Mesenchymal stem cell (in vitro differentiated cells and primary cell): ENCODE measurements around the gene PGM1.

Source experiments
- DNase-seq: peaks from one replicate; pipeline ENCODE4 v3.0.0-alpha.2; 2013
- H2AFZ ChIP-seq: one replicate; pipeline ENCODE4 v1.6.1; 2013; ENCODE audit warnings: low read depth, mild to moderate bottlenecking, control low read depth, inconsistent platforms, low read length, moderate library complexity
- H2AK5ac ChIP-seq: 2 replicates; pipeline ENCODE4 v1.6.1; 2013; ENCODE audit warnings: low read length, moderate library complexity, mild to moderate bottlenecking, inconsistent platforms; ENCODE audit not compliant: severe bottlenecking
- H2BK120ac ChIP-seq: one replicate; pipeline ENCODE4 v1.6.1; 2013; ENCODE audit warnings: low read depth, mild to moderate bottlenecking, inconsistent platforms, low read length, moderate library complexity
- H2BK12ac ChIP-seq, 2 experiments: one replicate each; pipeline ENCODE4 v1.6.1; 2013; ENCODE audit warnings: inconsistent platforms in 2 of 2, low read length in 2 of 2, mild to moderate bottlenecking in 2 of 2, moderate library complexity in 2 of 2, control low read depth in 1 of 2
- H2BK15ac ChIP-seq: one replicate; pipeline ENCODE4 v1.6.1; 2013; ENCODE audit warnings: mild to moderate bottlenecking, low read depth, inconsistent platforms; ENCODE audit not compliant: poor library complexity, severe bottlenecking
- H2BK5ac ChIP-seq: 2 replicates; pipeline ENCODE4 v1.6.1; 2013; ENCODE audit warnings: low read depth, mild to moderate bottlenecking, low read length, control low read depth, inconsistent platforms; ENCODE audit not compliant: poor library complexity, severe bottlenecking
- H3K14ac ChIP-seq, 2 experiments: one replicate each; pipeline ENCODE4 v1.6.1; 2013; ENCODE audit warnings: inconsistent platforms in 2 of 2, low read length in 2 of 2, control low read depth in 1 of 2, mild to moderate bottlenecking in 1 of 2, moderate library complexity in 1 of 2
- H3K18ac ChIP-seq, 2 experiments: one replicate each; pipeline ENCODE4 v1.6.1; 2013; ENCODE audit warnings: inconsistent platforms in 2 of 2, low read length in 2 of 2, control low read depth in 1 of 2, low read depth in 1 of 2, mild to moderate bottlenecking in 1 of 2
- H3K23ac ChIP-seq, 2 experiments: one replicate each; pipeline ENCODE4 v1.6.1; 2013; ENCODE audit warnings: inconsistent platforms in 2 of 2, low read length in 2 of 2, mild to moderate bottlenecking in 2 of 2, moderate library complexity in 2 of 2, control low read depth in 1 of 2
- H3K27ac ChIP-seq: 2 replicates; pipeline ENCODE4 v1.5.1; 2013; ENCODE audit warnings: mild to moderate bottlenecking, moderate library complexity, low read length, control low read depth, inconsistent platforms; ENCODE audit not compliant: poor library complexity, severe bottlenecking
- H3K27me3 ChIP-seq, 2 experiments: 2 replicates each; pipeline versions ENCODE4 v1.6.1 to v1.7.0; 2013; ENCODE audit warnings: low read length in 2 of 2, mild to moderate bottlenecking in 2 of 2, moderate library complexity in 2 of 2, control low read depth in 1 of 2, inconsistent platforms in 1 of 2; ENCODE audit not compliant: control insufficient read depth in 1 of 2, insufficient read depth in 1 of 2
- H3K36me3 ChIP-seq, 2 experiments: 2 replicates each; pipeline versions ENCODE4 v1.6.1 to v1.7.0; 2013; ENCODE audit warnings: low read length in 2 of 2, control low read depth in 1 of 2, inconsistent platforms in 1 of 2, low read depth in 1 of 2, mild to moderate bottlenecking in 1 of 2; ENCODE audit not compliant: insufficient read depth in 2 of 2, control insufficient read depth in 1 of 2
- H3K4ac ChIP-seq, 2 experiments: one replicate each; pipeline ENCODE4 v1.6.1; 2013; ENCODE audit warnings: inconsistent platforms in 2 of 2, low read length in 2 of 2, mild to moderate bottlenecking in 2 of 2, moderate library complexity in 2 of 2, control low read depth in 1 of 2, low read depth in 1 of 2
- H3K4me1 ChIP-seq: 2 replicates; pipeline ENCODE4 v1.6.1; 2013; ENCODE audit warnings: low read depth, low read length, control low read depth; ENCODE audit not compliant: control insufficient read depth, insufficient read depth
- H3K4me2 ChIP-seq: 2 replicates; pipeline ENCODE4 v1.6.1; 2013; ENCODE audit warnings: low read length, mild to moderate bottlenecking, inconsistent platforms; ENCODE audit not compliant: poor library complexity, severe bottlenecking
- H3K4me3 ChIP-seq, 2 experiments: 2 replicates each; pipeline versions ENCODE4 v1.5.1 to v1.7.0; 2013; ENCODE audit warnings: low read length in 2 of 2, mild to moderate bottlenecking in 2 of 2, control low read depth in 1 of 2, low read depth in 1 of 2; ENCODE audit not compliant: insufficient read depth in 1 of 2
- H3K79me1 ChIP-seq: replicated peaks from 2 replicates; pipeline ENCODE4 v1.6.1; 2013; ENCODE audit warnings: mild to moderate bottlenecking, control low read depth, low read length, inconsistent platforms; ENCODE audit not compliant: poor library complexity, severe bottlenecking
- H3K9ac ChIP-seq: 2 replicates; pipeline ENCODE4 v1.7.0; 2013; ENCODE audit warnings: mild to moderate bottlenecking, low read length, moderate library complexity
- H3K9me3 ChIP-seq: 2 replicates; pipeline ENCODE4 v1.7.0; 2013; ENCODE audit warnings: mild to moderate bottlenecking, low read length; ENCODE audit not compliant: control insufficient read depth
- H4K8ac ChIP-seq: one replicate; pipeline ENCODE4 v1.6.1; 2013; ENCODE audit warnings: inconsistent platforms, mild to moderate bottlenecking, low read length, moderate library complexity
- H4K91ac ChIP-seq: one replicate; pipeline ENCODE4 v1.6.1; 2013; ENCODE audit warnings: mild to moderate bottlenecking, low read length, inconsistent platforms
- WGBS: methylation state at CpG from one replicate; pipeline ENCODE4 v1.1.7; 2013; ENCODE audit warnings: mixed read lengths; 5-methylcytosine and 5-hydroxymethylcytosine counted together

The PGM1 gene

DNA sequence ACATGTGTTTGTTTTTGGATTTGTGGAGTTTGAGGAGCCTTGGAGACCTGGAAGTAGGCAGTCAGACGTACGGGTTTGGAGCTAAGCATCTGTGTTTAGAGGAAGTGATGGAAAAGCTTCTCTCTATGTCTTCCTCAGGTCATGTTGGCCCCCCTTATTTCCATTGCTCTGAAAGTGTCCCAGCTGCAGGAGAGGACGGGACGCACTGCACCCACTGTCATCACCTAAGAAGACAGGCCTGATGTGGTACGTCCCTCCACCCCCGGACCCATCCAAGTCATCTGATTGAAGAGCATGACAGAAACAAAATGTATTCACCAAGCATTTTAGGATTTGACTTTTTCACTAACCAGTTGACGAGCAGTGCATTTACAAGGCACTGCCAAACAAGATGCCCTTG is 66.2 kb downstream of the PGM1 start:
- Histone ChIP-seq H3K4me1 (peaks cover 14% of the 10 kb centered on the region), H2AFZ (no peak overlapping the region), H3K36me3 (peaks cover 15 to 50% of the 10 kb centered on the region in 2 experiments), H3K27me3 (no peaks in the 10 kb centered on the region), H3K27ac (no peak overlapping the region), H3K79me1 (no peaks in the 10 kb centered on the region), H3K4me3 (no peak overlapping the region), H2BK15ac (no peak overlapping the region), H2BK120ac (no peak overlapping the region), H3K14ac (no peak overlapping the region), H3K18ac (no peak overlapping the region), H2BK12ac (no peak overlapping the region), H4K8ac (no peak overlapping the region), H3K9ac (no peak overlapping the region), H2AK5ac (no peak overlapping the region), H2BK5ac (no peak overlapping the region), H3K4ac (no peak overlapping the region), H3K23ac (no peak overlapping the region), H4K91ac (no peak overlapping the region), H3K4me2 (no peak overlapping the region), H3K9me3 (no peaks in the 10 kb centered on the region)
- 98% methylated on average over 7 of the region's 7 CpGs for WGBS
- no peak for DNase-seq

GRCh38 chr1:63662056-63662836 is 69.0 kb downstream of the PGM1 start:
- H3K4me3 ChIP-seq = peak overlapping the region in 1 of 2 experiments; percentile 61
- H3K18ac ChIP-seq = peak overlapping the region in 1 of 2 experiments; percentile 37
- peak overlapping the region; percentile 79 for H3K9ac ChIP-seq
- H3K14ac ChIP-seq = peak overlapping the region in 1 of 2 experiments; percentile 27
- H2AK5ac ChIP-seq = peak overlapping the region; percentile 96
- peaks cover 14% of the 10 kb centered on the region for H3K4me1 ChIP-seq
- H3K4me2 ChIP-seq = no peak overlapping the region
- no peak overlapping the region for H3K4ac ChIP-seq
- peak; percentile 12 for DNase-seq
- H2BK5ac ChIP-seq = peak overlapping the region; percentile 58
- H4K91ac ChIP-seq = no peak overlapping the region
- no peaks in the 10 kb centered on the region for H3K79me1 ChIP-seq
- H4K8ac ChIP-seq = peak overlapping the region; percentile 2
- no peak overlapping the region for H2AFZ ChIP-seq
- H3K27ac ChIP-seq = peak overlapping the region; percentile 94
- no peaks in the 10 kb centered on the region for H3K9me3 ChIP-seq
- 77% methylated on average over 7 of the region's 10 CpGs for WGBS
- H2BK15ac ChIP-seq = no peak overlapping the region
- H2BK120ac ChIP-seq = no peak overlapping the region
- peaks cover 7 to 28% of the 10 kb centered on the region in 2 experiments for H3K36me3 ChIP-seq
- H3K27me3 ChIP-seq = no peaks in the 10 kb centered on the region
- no peak overlapping the region for H3K23ac ChIP-seq
- H2BK12ac ChIP-seq = no peak overlapping the region

DNA sequence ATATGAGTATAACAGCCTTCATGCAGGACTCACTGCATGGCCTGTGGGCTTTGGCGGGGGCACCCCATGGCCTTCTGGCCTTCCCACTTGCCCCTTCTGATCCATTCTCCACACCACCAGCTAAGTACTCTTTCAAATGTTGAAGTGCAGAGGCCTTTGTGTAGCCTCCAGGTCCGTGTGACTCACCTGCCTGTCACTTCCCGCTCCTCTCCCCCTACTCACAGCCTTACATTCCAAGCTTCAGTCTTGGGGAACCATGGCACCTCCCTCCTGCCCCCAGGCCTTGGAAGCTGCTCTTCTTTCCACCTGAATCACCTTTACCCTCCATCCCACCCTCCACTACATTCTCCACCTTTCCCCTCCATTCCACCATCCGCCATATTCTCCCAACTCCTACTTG is 69.6 kb downstream of the PGM1 start:
- no peak overlapping the region for H3K18ac ChIP-seq
- H3K4me3 ChIP-seq = peak overlapping the region in 1 of 2 experiments; percentile 61
- WGBS = 83% methylated on average over 4 of the region's 4 CpGs

GRCh38 chr1:63663301-63663700 is 70.1 kb downstream of the PGM1 start:
- H3K4me2 ChIP-seq = peak overlapping the region; percentile 12
- no peak overlapping the region for H2BK15ac ChIP-seq
- H3K18ac ChIP-seq = no peak overlapping the region
- H2BK120ac ChIP-seq = no peak overlapping the region
- H3K4ac ChIP-seq = no peak overlapping the region
- WGBS = 91% methylated on average over 3 of the region's 3 CpGs
- no peak overlapping the region for H3K23ac ChIP-seq
- H3K36me3 ChIP-seq = peaks cover 5 to 19% of the 10 kb centered on the region in 2 experiments
- no peak overlapping the region for H3K14ac ChIP-seq
- H2BK12ac ChIP-seq = no peak overlapping the region
- DNase-seq = no peak
- H3K27me3 ChIP-seq = no peaks in the 10 kb centered on the region
- H3K4me1 ChIP-seq = peaks cover 14% of the 10 kb centered on the region
- H2AFZ ChIP-seq = no peak overlapping the region
- H2BK5ac ChIP-seq = no peak overlapping the region
- H3K9ac ChIP-seq = no peak overlapping the region
- H3K9me3 ChIP-seq = no peaks in the 10 kb centered on the region
- no peak overlapping the region for H4K8ac ChIP-seq
- H4K91ac ChIP-seq = no peak overlapping the region
- H3K27ac ChIP-seq = peak overlapping the region; percentile 94
- H3K79me1 ChIP-seq = no peaks in the 10 kb centered on the region
- no peak overlapping the region for H3K4me3 ChIP-seq
- H2AK5ac ChIP-seq = peak overlapping the region; percentile 85

More for the DNA sequence above, 69.6 kb downstream of the PGM1 start:
- Histone ChIP-seq H2BK15ac (no peak overlapping the region), H2BK5ac (peak overlapping the region; percentile 58), H2AK5ac (peak overlapping the region; percentile 96), H3K23ac (no peak overlapping the region), H3K9ac (peak overlapping the region; percentile 79), H3K4ac (no peak overlapping the region), H3K79me1 (no peaks in the 10 kb centered on the region), H4K91ac (no peak overlapping the region), H4K8ac (no peak overlapping the region), H2AFZ (no peak overlapping the region), H3K4me2 (no peak overlapping the region), H3K4me1 (peaks cover 14% of the 10 kb centered on the region), H3K27ac (peak overlapping the region; percentile 94), H3K27me3 (no peaks in the 10 kb centered on the region), H3K9me3 (no peaks in the 10 kb centered on the region), H2BK120ac (no peak overlapping the region), H3K36me3 (peaks cover 6 to 22% of the 10 kb centered on the region in 2 experiments), H2BK12ac (no peak overlapping the region), H3K14ac (peak overlapping the region in 1 of 2 experiments; percentile 27)
- DNase-seq = no peak
